Cardiac fibroblast (primary cell): Measurements from ENCODE around the gene CDH23.

ENCODE experiments used
- DNase-seq, 2 donors: peaks; one replicate each; pipeline versions ENCODE4 v3.0.0 to v3.0.0-alpha.2; 2010; ENCODE audit warnings: low read depth in 2 of 2
- H3K4me3 ChIP-seq, 2 donors: replicated peaks in 1 of 2; 1 replicate in 1 of 2; 2 replicates in 1 of 2; pipeline ENCODE4 v1.5.1; 2011; ENCODE audit warnings: low read depth in 2 of 2, low read length in 2 of 2, mild to moderate bottlenecking in 2 of 2, moderate library complexity in 1 of 2
- CTCF ChIP-seq: IDR thresholded peaks from one replicate; pipeline ENCODE4 v1.5.1; 2011; ENCODE audit warnings: low read depth, mild to moderate bottlenecking, low read length, inconsistent platforms

The CDH23 gene

GRCh38 chr10:71547876-71548846 is 151.4 kb downstream of the CDH23 start:
- TF ChIP-seq CTCF, result peak; percentile 53
- no peak overlapping the region for H3K4me3 ChIP-seq
- peak; percentile 42 to 81 for DNase-seq

- no peak for DNase-seq
- no peak overlapping the region for H3K4me3 ChIP-seq
- TF ChIP-seq CTCF, result no peak
These were observed 153.2 kb downstream of the CDH23 start for GRCh38 chr10:71549766-71550533.

- TF ChIP-seq CTCF, result no peak
- no peak for DNase-seq
- no peak overlapping the region for H3K4me3 ChIP-seq
These were observed 153.9 kb downstream of the CDH23 start for GRCh38 chr10:71550628-71551027.

GRCh38 chr10:71551970-71552369 is 155.2 kb downstream of the CDH23 start:
- no peak for DNase-seq
- TF ChIP-seq CTCF, result no peak
- no peak overlapping the region for H3K4me3 ChIP-seq

GRCh38 chr10:71553432-71553831 is 156.7 kb downstream of the CDH23 start:
- no peak for TF ChIP-seq CTCF
- no peak overlapping the region for H3K4me3 ChIP-seq
- DNase-seq, result no peak

GRCh38 chr10:71554671-71555070 is 158.0 kb downstream of the CDH23 start:
- no peak for TF ChIP-seq CTCF
- DNase-seq, result no peak
- H3K4me3 ChIP-seq, result no peak overlapping the region
